Gastrocnemius medialis (tissue), 4 donors: Measurements from ENCODE around the gene MEIS2. TPM values are rescaled to one million over a fixed set of nuclear protein-coding genes. Genes with fewer than 3 reads are reported as not detected.

Experiments
- ATAC-seq, 2 donors: fragments of 150-250 bp; one replicate each; pipeline ENCODE4 v1.9.1; 2016
- DNase-seq, 2 donors: peaks; one replicate each; pipeline ENCODE4 v3.0.0-alpha.2; 2019
- H3K27ac ChIP-seq, 4 donors: fragments of 200-600 bp; sonication (generic); 1 replicate in 1 of 4; 2 replicates in 3 of 4; pipeline ENCODE4 v1.5.1; 2016 to 2018; ENCODE audit warnings: mild to moderate bottlenecking in 2 of 4, moderate library complexity in 1 of 4
- H3K27me3 ChIP-seq, 3 donors: fragments of 200-600 bp; sonication (generic) in 2 of 3; 1 replicate in 1 of 3; 2 replicates in 2 of 3; pipeline versions ENCODE4 v1.5.1 to v1.6.0; 2016 to 2019; ENCODE audit warnings: mild to moderate bottlenecking in 1 of 3, moderate library complexity in 1 of 3
- H3K36me3 ChIP-seq, 2 donors: fragments of 200-600 bp; sonication (generic) in 1 of 2; one replicate each; pipeline ENCODE4 v1.5.1; 2017 to 2018
- H3K4me1 ChIP-seq, 2 donors: fragments of 200-600 bp; sonication (generic) in 1 of 2; one replicate each; pipeline ENCODE4 v1.5.1; 2016 to 2017; ENCODE audit warnings: mild to moderate bottlenecking in 2 of 2
- H3K4me3 ChIP-seq, 4 donors: fragments of 200-600 bp; sonication (generic) in 3 of 4; 1 replicate in 1 of 4; 2 replicates in 3 of 4; pipeline ENCODE4 v1.5.1; 2016 to 2019; ENCODE audit warnings: mild to moderate bottlenecking in 2 of 4
- H3K9me3 ChIP-seq, 3 donors: fragments of 200-600 bp; sonication (generic) in 2 of 3; 1 replicate in 1 of 3; 2 replicates in 2 of 3; pipeline ENCODE4 v1.5.1; 2016 to 2019
- CTCF ChIP-seq, 5 experiments: fragments of 450-650 bp in 3 of 5; fragments of 200-600 bp in 2 of 5; sonication (generic) in 2 of 5; IDR thresholded peaks in 4 of 5; conservative IDR thresholded peaks in 1 of 5; 1 replicate in 4 of 5; 2 replicates in 1 of 5; pipeline ENCODE4 v1.5.1; 2016 to 2019; ENCODE audit warnings: antibody characterized with exemption in 5 of 5, mild to moderate bottlenecking in 3 of 5, moderate library complexity in 3 of 5
- POLR2A ChIP-seq, 2 donors: fragments of 450-650 bp; IDR thresholded peaks; one replicate each; pipeline ENCODE4 v1.6.1; 2017; ENCODE audit warnings: antibody characterized with exemption in 2 of 2, mild to moderate bottlenecking in 2 of 2, moderate library complexity in 2 of 2
- in situ Hi-C, 4 donors: fragments of 200-750 bp; cut with MboI; loops; one replicate each; pipeline versions ENCODE4 v1.15.0 to v1.8.0; 2017; ENCODE audit warnings: low sequenced_read_pairs in 4 of 4
- intact Hi-C: fragments of 100-400 bp; cut with DNase I; formaldehyde crosslinking; loops from one replicate; pipeline ENCODE4 v1.15.1; 2023; ENCODE audit warnings: low total_unique reads
- total RNA-seq, 4 donors: library from RNA; depleted of rRNA; stranded (reverse); fragments of >200 nt; gene quantifications; one replicate each; pipeline versions ENCODE4 v1.1.0 to v1.2.3, GENCODE V29; 2016

Gene MEIS2
- total RNA-seq, 4 donors from 2014 or later, result 0.31 to 1.8 (median 0.40) TPM; not detected in 1

DNA sequence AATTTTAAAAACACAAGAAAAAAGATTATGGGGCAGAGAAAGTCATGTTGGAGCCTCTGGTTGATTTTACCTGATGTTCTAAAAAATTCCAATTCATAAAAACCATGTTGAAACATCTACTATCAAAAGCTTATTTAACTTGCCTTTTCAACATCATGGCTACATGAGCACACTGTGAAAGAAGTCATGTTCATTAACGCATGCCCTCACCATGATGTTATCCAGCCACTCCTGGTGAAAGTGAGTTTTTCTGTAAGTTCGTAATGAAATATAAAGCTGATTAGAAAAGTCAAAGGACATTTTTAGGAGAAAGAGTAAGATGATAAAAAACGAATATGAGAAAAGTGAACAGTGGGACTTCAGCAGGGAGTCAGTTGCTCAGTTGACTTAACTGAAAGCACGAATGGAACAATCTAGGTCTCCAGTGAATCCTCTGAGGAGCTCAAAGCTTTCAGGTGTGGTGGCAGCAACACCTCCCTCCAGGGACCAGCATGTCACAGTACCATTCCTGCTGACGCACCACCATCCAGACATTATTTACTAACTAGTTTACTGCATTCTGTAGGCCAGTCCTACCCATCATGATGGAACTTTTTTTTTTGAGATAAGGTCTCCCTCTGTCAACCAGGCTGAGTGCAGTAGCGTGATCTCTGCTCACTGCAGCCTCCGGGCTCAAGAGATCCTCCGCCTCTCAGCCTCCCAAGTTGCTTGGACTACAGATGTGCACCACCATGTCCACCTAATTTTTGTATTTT, 95.2 kb downstream of the MEIS2 start:
- no peaks in the 10 kb centered on the region for H3K4me1 ChIP-seq
- no peaks in the 10 kb centered on the region for H3K27me3 ChIP-seq
- intact Hi-C loops, result no loop called here
- H3K27ac ChIP-seq, result no peak overlapping the region
- DNase-seq (no peak), ATAC-seq (no peak)
- in situ Hi-C loops, result no loop called here
- TF ChIP-seq CTCF (IDR thresholded peaks at IDR 0.05 in 4 of 5, conservative IDR thresholded peaks at IDR 0.05 in 1 of 5) (no peak), POLR2A (IDR thresholded peaks at IDR 0.05) (no peak)
- no peak overlapping the region for H3K4me3 ChIP-seq
- H3K9me3 ChIP-seq, result no peaks in the 10 kb centered on the region
- H3K36me3 ChIP-seq, result no peaks in the 10 kb centered on the region

DNA sequence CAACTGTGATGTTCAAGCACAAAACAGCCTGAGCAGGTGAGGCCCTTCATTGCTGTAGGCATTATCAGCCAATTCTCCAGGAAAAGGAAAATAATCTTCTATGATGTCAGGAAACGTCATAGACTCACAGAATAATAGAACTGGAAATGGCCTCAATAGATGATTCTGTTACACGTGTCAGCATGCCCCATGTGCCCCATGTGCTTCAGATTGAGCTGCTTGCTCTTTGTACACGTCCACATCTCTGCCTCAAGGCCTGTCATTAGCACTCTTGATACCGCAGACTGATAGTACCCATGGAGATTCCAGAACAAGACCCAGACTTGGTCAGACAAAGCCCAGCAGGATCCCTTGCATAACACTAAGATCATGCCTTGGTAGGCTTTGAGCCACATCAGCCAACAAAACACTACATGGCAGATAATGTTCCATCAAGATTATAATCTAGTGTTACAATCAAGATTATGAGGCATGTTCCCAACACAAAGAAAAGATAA, 95.9 kb downstream of the MEIS2 start:
- TF ChIP-seq CTCF (IDR thresholded peaks at IDR 0.05 in 4 of 5, conservative IDR thresholded peaks at IDR 0.05 in 1 of 5) (no peak), POLR2A (IDR thresholded peaks at IDR 0.05) (no peak)
- in situ Hi-C loops (no loop called here), intact Hi-C loops (no loop called here)
- Histone ChIP-seq H3K4me1 (no peaks in the 10 kb centered on the region), H3K4me3 (no peak overlapping the region), H3K36me3 (no peaks in the 10 kb centered on the region), H3K27ac (no peak overlapping the region), H3K9me3 (no peaks in the 10 kb centered on the region), H3K27me3 (no peaks in the 10 kb centered on the region)
- ATAC-seq, result no peak
- DNase-seq, result no peak

DNA sequence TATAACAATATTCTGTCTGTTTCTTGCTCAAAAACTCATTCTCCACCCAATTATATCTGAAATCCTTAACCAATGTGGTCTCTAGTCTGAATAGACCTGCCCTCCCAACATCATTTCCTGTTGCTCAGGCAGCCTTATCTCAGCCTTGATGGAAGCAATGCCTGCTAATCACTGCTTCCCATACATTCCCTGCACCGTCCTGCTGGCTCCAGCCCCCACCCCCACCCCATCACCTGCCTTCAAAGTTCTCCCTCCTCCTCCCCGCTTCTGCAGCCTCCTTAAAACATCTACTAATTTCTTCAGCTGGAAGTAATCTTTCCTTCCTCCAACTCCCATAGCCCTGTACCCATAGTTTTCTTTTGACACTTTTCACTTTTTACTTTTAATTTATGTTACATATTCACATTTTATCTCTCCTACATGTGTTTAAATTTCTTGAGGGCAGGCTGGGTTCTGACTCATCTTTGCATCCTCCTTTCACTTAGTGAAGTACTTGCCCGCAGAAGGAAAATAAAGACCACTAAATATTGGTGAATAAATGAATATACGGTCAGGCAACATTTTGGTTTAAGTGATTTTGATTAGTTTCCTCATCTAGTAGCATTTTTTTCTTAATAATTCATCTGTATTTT, 98.2 kb downstream of the MEIS2 start:
- in situ Hi-C loops (no loop called here), intact Hi-C loops (no loop called here)
- no peaks in the 10 kb centered on the region for H3K4me1 ChIP-seq
- H3K9me3 ChIP-seq, result no peaks in the 10 kb centered on the region
- no peak for ATAC-seq
- no peak for DNase-seq
- H3K36me3 ChIP-seq, result no peaks in the 10 kb centered on the region
- no peak overlapping the region for H3K27ac ChIP-seq
- no peak overlapping the region for H3K4me3 ChIP-seq
- TF ChIP-seq CTCF (IDR thresholded peaks at IDR 0.05 in 4 of 5, conservative IDR thresholded peaks at IDR 0.05 in 1 of 5) (no peak), POLR2A (IDR thresholded peaks at IDR 0.05) (no peak)
- no peaks in the 10 kb centered on the region for H3K27me3 ChIP-seq

GRCh38 chr15:37001417-37001816, 98.9 kb downstream of the MEIS2 start:
- Histone ChIP-seq H3K27ac (no peak overlapping the region), H3K4me1 (no peaks in the 10 kb centered on the region), H3K4me3 (no peak overlapping the region), H3K27me3 (no peaks in the 10 kb centered on the region), H3K36me3 (no peaks in the 10 kb centered on the region), H3K9me3 (no peaks in the 10 kb centered on the region)
- intact Hi-C loops (no loop called here), in situ Hi-C loops (no loop called here)
- DNase-seq (no peak), ATAC-seq (no peak)
- no peak for TF ChIP-seq CTCF (IDR thresholded peaks at IDR 0.05 in 4 of 5, conservative IDR thresholded peaks at IDR 0.05 in 1 of 5)
- no peak for TF ChIP-seq POLR2A (IDR thresholded peaks at IDR 0.05)
